DMS153 treated with DMSO at 0.1 percent for 48 hours (cell line): Measurements from ENCODE around the gene MCTP1.
"Not testable (repeated sequence)": the region's sequence is repeated elsewhere in the genome, so short reads cannot be mapped to it uniquely, and the experiment has no call there.

ENCODE experiments used
- DNase-seq: peaks from one replicate; lab custom pipeline; 2025; ENCODE audit not compliant: unreplicated experiment; lab: John Stamatoyannopoulos, UW

MCTP1 gene

GRCh38 chr5:94972268-94972667 is 312.6 kb downstream of the MCTP1 start:
- no peak for DNase-seq

- peak; percentile 1 for DNase-seq
These were observed 315.7 kb downstream of the MCTP1 start for GRCh38 chr5:94969174-94969573.

GRCh38 chr5:94968507-94969095 is 316.3 kb downstream of the MCTP1 start:
- peak; percentile 3 for DNase-seq

GRCh38 chr5:94967525-94967924 is 317.4 kb downstream of the MCTP1 start:
- DNase-seq: no peak

GRCh38 chr5:94959279-94959678 is 325.6 kb downstream of the MCTP1 start:
- DNase-seq: not testable (repeated sequence)

GRCh38 chr5:94945656-94946055 is 339.2 kb downstream of the MCTP1 start:
- no peak for DNase-seq

- DNase-seq: no peak
These were observed 340.7 kb downstream of the MCTP1 start for GRCh38 chr5:94944160-94944559.

- no peak for DNase-seq
These were observed 343.7 kb downstream of the MCTP1 start for GRCh38 chr5:94941122-94941755.

- no peak for DNase-seq
These were observed 352.6 kb downstream of the MCTP1 start for GRCh38 chr5:94932259-94932658.

- DNase-seq: no peak
These were observed 356.0 kb downstream of the MCTP1 start for GRCh38 chr5:94928891-94929290.

- no peak for DNase-seq
These were observed 364.3 kb downstream of the MCTP1 start for GRCh38 chr5:94920570-94920969.

GRCh38 chr5:94916619-94917018 is 368.3 kb downstream of the MCTP1 start:
- DNase-seq: no peak

GRCh38 chr5:94911276-94911675 is 373.6 kb downstream of the MCTP1 start:
- no peak for DNase-seq

- DNase-seq: no peak
These were observed 374.2 kb downstream of the MCTP1 start for GRCh38 chr5:94910721-94911120.

GRCh38 chr5:94908889-94909480 is 375.9 kb downstream of the MCTP1 start:
- no peak for DNase-seq

- DNase-seq: no peak
These were observed 378.1 kb downstream of the MCTP1 start for GRCh38 chr5:94906750-94907149.

GRCh38 chr5:94903726-94904125 is 381.2 kb downstream of the MCTP1 start:
- no peak for DNase-seq

- DNase-seq: no peak
These were observed 383.5 kb downstream of the MCTP1 start for GRCh38 chr5:94901191-94901979.

GRCh38 chr5:94900006-94900505 is 384.8 kb downstream of the MCTP1 start:
- no peak for DNase-seq

- DNase-seq: no peak
These were observed 391.3 kb downstream of the MCTP1 start for GRCh38 chr5:94893412-94894135.

- no peak for DNase-seq
These were observed 392.9 kb downstream of the MCTP1 start for GRCh38 chr5:94891972-94892371.
